K562 (cell line): ENCODE data around the gene SPATS2. TPM values are rescaled to one million over a fixed set of nuclear protein-coding genes. Genes with fewer than 3 reads are reported as not detected.

Source experiments
- AFF1 ChIP-seq, 2 experiments: fragments of 450-650 bp; IDR thresholded peaks; 2 replicates each; pipeline ENCODE4 v1.6.1; 2018; ENCODE audit warnings: mild to moderate bottlenecking in 2 of 2, low read depth in 1 of 2; ENCODE audit not compliant: partially characterized antibody in 2 of 2
- CBFB ChIP-seq: sonication (generic); formaldehyde crosslinking; IDR thresholded peaks from 2 replicates; pipeline ENCODE4 v1.4.0; 2020; ENCODE audit warnings: mild to moderate bottlenecking, missing genetic modification reagents
- FUS ChIP-seq: fragments of 200-400 bp; formaldehyde crosslinking; optimal IDR thresholded peaks from 2 replicates; pipeline ENCODE3; 2017; ENCODE audit warnings: low read depth, low read length
- HNRNPLL ChIP-seq: fragments of 200-400 bp; formaldehyde crosslinking; IDR thresholded peaks from 2 replicates; pipeline ENCODE4 v1.6.1; 2017; ENCODE audit warnings: low read length, low read depth, mild to moderate bottlenecking; ENCODE audit not compliant: poor library complexity, severe bottlenecking
- KLF1 ChIP-seq: fragments of 450-650 bp; IDR thresholded peaks from 2 replicates; pipeline ENCODE4 v1.6.1; 2016; ENCODE audit warnings: missing genetic modification characterization, missing compliant biosample characterization
- TCF7 ChIP-seq: sonication (generic); IDR thresholded peaks from 2 replicates; pipeline ENCODE4 v1.6.1; 2016; ENCODE audit warnings: antibody characterized with exemption, borderline replicate concordance
- ZNF609 ChIP-seq: sonication (generic); formaldehyde crosslinking; IDR thresholded peaks from 2 replicates; pipeline ENCODE4 v1.8.1; 2023; ENCODE audit warnings: missing genetic modification reagents, mild to moderate bottlenecking, borderline replicate concordance
- polyA plus RNA-seq, 8 experiments: library from polyadenylated mRNA; depleted of rRNA in 4 of 8; stranded (reverse) in 5 of 8; unstranded in 3 of 8; fragments of >200 nt; fragmentation: Nextera tagmentation in 2 of 8; fragmentation: Illumina TruSeq in 1 of 8; extraction: Ambion mirVana in 2 of 8; extraction: Trizol in 1 of 8; gene quantifications; 2 replicates each; pipeline versions ENCODE4 v1.2.1 to v1.2.3, GENCODE V29; 2011 to 2014; ENCODE audit warnings: inconsistent platforms in 1 of 8, missing spikeins in 1 of 8
- total RNA-seq, 7 experiments: library from RNA; depleted of rRNA in 6 of 7; stranded (reverse); fragments of >200 nt in 6 of 7; fragmentation: Illumina TruSeq in 2 of 7; extraction: Trizol in 2 of 7; gene quantifications; 2 replicates each; pipeline versions ENCODE4 v1.2.1 to v1.2.3, GENCODE V29; 2011 to 2021; ENCODE audit warnings: low replicate concordance in 1 of 7
- TF ChIP-seq, protein P1 (sequence below), 2 experiments: IDR thresholded peaks; 2 replicates each; pipeline ENCODE4 v1.6.1; 2012; ENCODE audit warnings: improper control_type of control experiment in 2 of 2, low read depth in 2 of 2, low read length in 2 of 2, borderline replicate concordance in 1 of 2
- TF ChIP-seq, protein P2 (sequence below): fragments of 250-450 bp; sonication (Bioruptor Pico); IDR thresholded peaks from 2 replicates; pipeline ENCODE4 v1.9.0; 2021; ENCODE audit warnings: mild to moderate bottlenecking, inconsistent platforms
- TF ChIP-seq, protein P3 (sequence below): fragments of 250-450 bp; sonication (Bioruptor Pico); IDR thresholded peaks from 2 replicates; pipeline ENCODE4 v1.9.0; 2021; ENCODE audit warnings: mild to moderate bottlenecking

SPATS2 gene
- total and polyA plus RNA-seq, 9 of the 15 experiments (the other 6 are each of a cell fraction or from before 2014, with no cell fraction given) = 5.4 to 48.2 (median 17.5) TPM

DNA sequence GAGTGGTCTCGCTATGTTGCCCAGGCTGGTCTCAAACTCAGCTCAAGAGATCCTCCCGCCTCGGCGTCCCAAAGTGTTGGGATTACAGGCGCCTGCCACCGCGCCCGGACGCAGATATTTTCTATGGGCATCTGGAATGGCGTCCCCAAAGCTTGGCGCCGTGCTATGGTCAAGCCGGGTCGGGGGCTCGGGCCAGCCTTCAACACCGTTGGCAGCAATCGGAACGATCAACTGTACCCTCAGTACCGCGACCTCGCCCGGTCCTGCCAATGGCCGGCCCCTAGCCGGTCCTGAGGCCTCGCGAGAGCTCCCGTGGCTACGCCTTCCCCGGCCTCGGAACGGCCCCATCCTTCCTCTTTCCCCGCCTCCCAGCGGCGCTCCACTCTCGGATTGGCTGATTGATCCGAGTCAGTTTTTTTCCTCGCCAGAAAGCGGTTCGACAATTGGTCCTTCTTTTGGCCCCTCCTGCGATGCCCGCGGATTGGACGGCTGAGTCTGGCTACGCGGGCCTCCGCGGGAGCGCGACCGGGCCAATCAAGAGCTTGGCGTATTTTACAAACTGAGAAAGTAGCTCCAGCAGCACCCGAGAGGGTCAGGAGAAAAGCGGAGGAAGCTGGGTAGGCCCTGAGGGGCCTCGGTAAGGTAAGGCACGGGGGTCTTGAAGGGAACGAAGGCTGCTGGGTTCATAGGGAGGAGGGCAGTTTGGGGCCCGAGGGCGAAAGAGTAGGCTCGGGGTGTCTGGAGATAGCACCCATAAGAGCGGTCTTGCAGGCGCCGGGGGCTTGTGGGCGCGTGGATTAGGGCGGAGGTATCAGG is 44.3 kb upstream of the SPATS2 start, which contains the start of gene TROAP (continued):
- TF ChIP-seq, protein P1, sequence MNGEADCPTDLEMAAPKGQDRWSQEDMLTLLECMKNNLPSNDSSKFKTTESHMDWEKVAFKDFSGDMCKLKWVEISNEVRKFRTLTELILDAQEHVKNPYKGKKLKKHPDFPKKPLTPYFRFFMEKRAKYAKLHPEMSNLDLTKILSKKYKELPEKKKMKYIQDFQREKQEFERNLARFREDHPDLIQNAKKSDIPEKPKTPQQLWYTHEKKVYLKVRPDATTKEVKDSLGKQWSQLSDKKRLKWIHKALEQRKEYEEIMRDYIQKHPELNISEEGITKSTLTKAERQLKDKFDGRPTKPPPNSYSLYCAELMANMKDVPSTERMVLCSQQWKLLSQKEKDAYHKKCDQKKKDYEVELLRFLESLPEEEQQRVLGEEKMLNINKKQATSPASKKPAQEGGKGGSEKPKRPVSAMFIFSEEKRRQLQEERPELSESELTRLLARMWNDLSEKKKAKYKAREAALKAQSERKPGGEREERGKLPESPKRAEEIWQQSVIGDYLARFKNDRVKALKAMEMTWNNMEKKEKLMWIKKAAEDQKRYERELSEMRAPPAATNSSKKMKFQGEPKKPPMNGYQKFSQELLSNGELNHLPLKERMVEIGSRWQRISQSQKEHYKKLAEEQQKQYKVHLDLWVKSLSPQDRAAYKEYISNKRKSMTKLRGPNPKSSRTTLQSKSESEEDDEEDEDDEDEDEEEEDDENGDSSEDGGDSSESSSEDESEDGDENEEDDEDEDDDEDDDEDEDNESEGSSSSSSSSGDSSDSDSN (IDR thresholded peaks at IDR 0.05; ENCODE audit: borderline replicate concordance in 1 of 2, low read depth in 2 of 2, low read length in 2 of 2) = no peak
- TF ChIP-seq HNRNPLL = peak; percentile 35
- TF ChIP-seq FUS = no peak
- TF ChIP-seq ZNF609 = no peak
- TF ChIP-seq, protein P2, sequence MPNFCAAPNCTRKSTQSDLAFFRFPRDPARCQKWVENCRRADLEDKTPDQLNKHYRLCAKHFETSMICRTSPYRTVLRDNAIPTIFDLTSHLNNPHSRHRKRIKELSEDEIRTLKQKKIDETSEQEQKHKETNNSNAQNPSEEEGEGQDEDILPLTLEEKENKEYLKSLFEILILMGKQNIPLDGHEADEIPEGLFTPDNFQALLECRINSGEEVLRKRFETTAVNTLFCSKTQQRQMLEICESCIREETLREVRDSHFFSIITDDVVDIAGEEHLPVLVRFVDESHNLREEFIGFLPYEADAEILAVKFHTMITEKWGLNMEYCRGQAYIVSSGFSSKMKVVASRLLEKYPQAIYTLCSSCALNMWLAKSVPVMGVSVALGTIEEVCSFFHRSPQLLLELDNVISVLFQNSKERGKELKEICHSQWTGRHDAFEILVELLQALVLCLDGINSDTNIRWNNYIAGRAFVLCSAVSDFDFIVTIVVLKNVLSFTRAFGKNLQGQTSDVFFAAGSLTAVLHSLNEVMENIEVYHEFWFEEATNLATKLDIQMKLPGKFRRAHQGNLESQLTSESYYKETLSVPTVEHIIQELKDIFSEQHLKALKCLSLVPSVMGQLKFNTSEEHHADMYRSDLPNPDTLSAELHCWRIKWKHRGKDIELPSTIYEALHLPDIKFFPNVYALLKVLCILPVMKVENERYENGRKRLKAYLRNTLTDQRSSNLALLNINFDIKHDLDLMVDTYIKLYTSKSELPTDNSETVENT (CRISPR knock-in tag) = peak; percentile 95
- TF ChIP-seq TCF7 = no peak
- no peak for TF ChIP-seq CBFB (CRISPR knock-in tag)
- TF ChIP-seq, protein P3, sequence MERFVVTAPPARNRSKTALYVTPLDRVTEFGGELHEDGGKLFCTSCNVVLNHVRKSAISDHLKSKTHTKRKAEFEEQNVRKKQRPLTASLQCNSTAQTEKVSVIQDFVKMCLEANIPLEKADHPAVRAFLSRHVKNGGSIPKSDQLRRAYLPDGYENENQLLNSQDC (CRISPR knock-in tag) = no peak
- peak in 1 of 2 experiments; percentile 39 for TF ChIP-seq AFF1 (IDR thresholded peaks at IDR 0.05; ENCODE audit: low read depth in 1 of 2, partially characterized antibody in 2 of 2)
- TF ChIP-seq KLF1 (tag) = no peak
